GM19328 (cell line): Measurements from ENCODE around the gene SETBP1.

ENCODE experiments used
- ATAC-seq: cut with Tn5 transposase; IDR thresholded peaks from one replicate; pipeline ENCODE4 v1.9.1; 2021; ENCODE audit warnings: mild to moderate bottlenecking, moderate library complexity; ENCODE audit not compliant: unreplicated experiment

Gene SETBP1

DNA sequence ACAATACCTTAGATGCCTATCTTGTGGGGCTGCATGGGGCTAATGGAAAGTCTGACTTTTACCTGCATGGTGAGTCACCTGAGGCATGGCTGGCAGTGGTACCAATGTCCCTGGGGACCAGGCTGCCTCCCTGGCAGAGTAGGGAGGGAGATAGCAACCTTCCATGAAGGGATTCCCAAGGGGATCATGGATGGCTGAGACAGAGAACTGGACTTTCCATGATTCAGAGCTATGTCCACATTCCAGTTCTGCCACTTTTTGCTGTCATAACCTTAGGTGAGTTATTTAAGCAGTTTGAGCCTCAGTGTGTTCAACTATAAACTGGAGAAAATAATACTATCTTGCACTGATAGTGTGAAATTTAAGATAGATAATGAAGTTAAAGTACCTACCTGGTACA, 178.6 kb downstream of the SETBP1 start:
- no peak for ATAC-seq

DNA sequence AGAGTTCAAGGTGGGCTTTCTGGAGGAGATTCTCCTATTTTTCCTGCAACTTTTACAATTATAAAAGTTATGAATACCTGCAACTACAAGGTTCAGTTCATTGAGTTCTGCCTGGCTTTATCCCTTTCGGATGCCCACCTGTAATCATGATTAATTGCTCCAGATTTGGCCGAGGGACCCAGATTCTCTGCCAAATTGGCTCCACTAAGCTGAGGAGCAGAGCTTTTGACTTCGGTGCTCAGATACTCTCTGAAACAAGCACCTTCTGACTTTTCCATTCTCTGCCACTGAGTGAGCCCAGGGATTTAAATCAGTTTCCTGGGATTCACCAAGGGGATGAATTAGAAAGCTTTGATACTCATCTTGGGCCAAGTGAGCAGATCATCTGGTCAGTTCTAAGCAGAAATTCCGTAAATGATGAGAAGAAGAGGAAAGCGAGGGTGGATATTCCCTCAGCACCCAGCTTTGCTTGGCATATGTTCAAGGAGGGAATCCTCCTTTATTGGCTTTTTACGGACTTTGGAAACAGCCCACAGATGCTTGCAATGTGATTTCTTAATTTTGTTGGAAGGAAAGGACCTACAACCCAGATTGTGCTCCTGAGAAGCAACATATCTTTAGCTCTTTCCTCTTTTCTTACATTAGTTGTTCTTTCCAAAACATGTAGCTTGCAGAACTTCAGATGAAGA, 179.2 kb downstream of the SETBP1 start:
- no peak for ATAC-seq

DNA sequence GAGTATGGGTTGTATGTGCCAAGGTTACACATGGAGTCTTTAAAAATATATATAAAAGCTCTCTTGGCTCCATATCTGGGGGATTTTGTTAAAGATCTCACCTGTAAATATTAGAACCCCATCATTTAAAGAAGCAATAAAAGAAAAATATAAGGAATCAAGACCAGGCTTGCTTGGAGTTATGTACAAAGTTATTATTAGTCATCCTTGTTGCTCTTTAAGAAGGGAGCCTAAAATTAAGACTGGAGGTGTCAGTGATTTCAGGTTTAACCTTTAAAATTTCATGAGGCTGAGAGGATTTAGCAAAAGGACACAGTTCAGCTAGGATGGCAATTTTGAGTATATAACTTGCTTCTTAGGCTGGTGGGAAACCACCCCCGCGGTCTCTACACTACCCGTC, 181.4 kb downstream of the SETBP1 start:
- no peak for ATAC-seq

DNA sequence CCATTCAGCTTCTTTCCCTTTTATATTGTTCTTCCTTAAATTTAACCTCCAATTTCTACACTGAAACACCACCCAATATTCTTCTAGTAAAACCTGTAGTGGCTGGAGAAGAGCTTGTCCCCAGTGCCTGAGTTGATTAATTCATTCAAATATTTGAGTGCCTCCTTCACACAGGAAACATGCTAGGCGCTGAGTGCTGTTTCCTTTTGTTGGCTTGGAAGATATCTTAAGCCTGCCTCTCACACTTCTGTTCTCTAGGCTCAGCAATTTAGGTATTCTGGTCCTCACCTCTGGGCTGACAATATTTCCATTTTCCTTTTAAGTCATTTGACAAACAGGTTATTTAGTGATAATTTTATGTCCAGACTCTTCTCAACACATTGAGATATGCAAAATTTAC, 185.4 kb downstream of the SETBP1 start:
- ATAC-seq, result no peak

GRCh38 chr18:44869533-44869932, 188.8 kb downstream of the SETBP1 start:
- ATAC-seq, result no peak

DNA sequence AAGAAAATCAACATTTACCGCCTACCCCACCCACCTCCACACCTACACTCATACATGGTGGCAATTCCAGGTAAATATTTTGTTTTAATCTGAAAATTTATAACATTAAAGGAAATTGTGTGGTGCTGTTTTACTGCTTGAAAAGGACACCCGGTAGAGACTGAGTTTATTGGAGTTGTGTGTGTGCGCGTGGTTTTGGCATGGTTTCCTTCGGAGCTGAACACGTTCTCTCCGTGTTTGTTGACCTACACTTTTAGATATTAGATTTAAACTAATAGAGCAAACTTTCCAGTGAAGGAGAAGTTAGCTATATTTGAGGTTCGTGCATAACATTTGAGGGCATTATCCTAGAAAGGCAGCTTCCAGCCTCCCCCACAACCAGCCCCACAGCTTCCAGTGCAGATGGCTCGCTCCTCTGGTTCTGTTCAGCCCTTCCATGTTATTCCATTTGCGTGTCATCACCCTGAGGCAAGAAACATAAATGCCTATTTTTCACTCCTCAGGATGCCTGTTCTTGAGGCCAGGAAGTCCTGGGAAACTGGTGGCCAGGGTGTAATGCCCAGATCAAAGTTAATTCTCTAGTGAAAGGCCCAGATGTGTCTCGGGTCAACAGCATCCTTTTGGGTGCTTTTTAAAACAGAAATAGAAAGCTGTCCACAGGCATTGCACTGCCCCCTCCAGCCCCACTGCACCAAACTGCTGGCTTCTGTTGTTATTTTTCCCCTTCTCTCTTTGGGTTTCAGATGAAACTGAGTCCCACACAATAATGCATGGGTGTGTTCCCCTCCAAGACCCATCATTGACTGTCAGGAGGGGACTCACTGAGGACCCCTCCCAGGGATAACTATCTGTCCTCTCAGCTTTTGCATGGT, 190.2 kb downstream of the SETBP1 start:
- no peak for ATAC-seq

DNA sequence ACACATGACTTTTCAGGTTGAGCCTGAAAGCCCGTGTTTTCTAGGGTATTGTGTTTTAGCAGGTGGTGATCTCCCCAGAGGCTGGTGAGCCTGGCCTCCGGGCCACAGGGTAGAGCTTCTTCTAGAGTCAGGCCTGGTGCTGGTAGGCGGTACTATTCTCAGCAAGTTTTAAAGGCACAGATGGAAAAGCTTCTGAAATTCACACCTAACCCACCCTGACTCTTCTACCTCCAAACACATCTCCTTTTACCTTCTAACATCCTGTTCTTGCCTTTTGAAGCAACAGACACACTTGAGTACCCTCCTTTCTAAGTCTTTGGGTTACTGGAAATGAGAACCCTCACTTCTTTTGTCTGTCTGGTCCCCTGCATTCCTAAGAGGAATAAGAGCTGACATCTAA, 191.1 kb downstream of the SETBP1 start:
- no peak for ATAC-seq

GRCh38 chr18:44876024-44876423, 195.3 kb downstream of the SETBP1 start:
- ATAC-seq, result no peak

DNA sequence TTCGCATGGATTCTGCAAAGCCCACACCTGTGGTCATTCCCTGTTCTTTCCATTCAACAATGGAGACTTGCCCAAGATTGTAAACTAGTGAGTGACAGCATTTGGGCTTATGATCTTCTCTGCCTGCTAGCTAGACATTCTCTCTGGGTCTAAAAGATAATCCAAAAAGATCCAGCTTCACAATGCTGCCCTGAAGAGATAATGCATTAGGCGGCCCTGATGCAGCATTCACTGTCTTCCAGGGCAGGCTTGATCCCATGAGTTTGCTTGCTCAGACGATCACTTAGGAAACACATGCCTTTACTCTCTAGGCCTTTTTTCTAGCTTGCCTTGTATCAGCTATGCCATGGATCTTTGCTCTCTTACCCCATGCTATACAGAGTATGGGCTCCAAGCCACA, 196.1 kb downstream of the SETBP1 start:
- no peak for ATAC-seq

- ATAC-seq, result no peak
Measured at GRCh38 chr18:44878335-44878734, 197.6 kb downstream of the SETBP1 start.

DNA sequence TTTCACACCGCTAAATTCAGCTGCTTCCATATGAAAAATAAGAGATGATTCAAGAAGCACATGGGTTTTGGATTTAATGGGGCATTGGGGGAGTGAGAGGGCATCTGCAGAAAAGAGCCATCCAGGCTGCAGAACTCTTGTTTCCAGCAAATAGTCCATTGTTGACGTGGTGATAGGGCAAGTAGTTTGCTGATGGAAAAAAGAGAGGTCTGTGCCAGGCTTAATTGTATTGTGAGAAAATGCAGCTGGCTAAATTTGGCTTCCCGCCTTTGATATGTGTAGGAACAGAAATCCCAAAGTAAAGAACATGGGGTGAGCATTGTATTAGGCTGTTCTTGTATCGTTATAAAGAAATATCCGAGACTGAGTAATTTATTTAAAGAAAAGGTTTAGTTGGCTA, 199.5 kb downstream of the SETBP1 start:
- ATAC-seq, result no peak

DNA sequence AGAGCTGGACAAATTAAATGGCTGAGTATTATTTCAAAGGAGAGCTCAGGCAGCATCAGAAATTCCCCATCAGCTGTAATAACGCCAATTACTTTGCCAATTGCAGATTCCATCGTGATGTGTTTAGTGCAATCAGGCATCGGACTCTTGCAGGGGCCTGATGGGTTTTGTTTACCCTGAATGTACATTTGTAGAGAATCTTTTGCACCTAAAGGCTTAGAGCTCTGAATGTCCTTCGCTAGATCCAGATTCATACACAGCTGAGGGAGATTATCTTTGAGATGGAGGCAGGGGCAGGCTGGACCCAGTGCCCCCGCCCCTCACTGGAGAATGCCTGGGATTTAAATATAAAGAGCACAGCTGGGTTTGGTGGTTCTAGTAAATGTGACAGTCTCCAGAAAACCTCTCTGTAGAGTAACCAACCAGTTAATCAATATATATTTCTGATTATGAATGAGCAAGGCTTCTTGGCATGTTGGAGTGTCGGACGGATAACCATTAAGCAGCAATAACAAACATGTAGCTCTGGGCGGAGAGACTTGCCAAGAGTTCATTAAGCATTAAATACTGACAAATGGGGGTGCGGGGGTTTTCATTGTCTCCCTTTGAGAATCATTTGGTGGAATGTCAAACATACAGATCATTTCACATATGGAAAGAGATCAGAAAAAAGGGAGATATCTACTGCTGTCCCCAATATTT, 200.9 kb downstream of the SETBP1 start:
- no peak for ATAC-seq

DNA sequence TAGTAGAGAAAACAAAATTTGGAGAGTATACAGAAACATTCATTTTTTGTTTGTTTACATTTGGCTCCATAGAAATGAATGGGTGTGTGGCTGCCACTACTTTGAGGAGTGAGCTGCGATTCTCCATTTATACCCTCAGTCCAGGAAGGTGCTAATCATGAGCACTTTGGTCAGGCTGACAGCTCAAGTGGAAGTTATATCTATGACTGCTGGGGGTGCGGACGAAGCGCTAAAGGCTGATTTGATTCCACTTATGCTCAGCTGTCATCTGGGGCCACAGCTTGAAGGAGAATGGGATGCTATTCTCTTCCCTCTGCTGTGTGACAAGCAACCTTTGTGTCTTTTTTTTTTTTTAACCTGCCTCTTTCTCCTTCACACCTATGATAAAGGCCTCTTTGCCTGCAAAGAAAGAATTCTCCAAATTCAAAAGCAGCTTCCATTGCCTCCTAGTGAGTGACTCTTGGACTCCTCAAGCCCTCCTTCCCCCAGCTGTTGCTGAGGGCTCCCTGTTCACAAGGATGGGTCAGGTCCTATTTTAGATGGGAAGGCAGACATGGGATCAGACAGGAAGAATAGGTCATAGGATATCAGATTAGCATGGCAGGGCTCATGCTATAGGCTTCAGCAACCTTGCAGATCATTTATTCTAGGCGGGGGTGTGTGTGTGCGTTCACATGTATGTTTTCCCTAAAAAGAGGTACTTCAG, 201.6 kb downstream of the SETBP1 start:
- ATAC-seq, result no peak

DNA sequence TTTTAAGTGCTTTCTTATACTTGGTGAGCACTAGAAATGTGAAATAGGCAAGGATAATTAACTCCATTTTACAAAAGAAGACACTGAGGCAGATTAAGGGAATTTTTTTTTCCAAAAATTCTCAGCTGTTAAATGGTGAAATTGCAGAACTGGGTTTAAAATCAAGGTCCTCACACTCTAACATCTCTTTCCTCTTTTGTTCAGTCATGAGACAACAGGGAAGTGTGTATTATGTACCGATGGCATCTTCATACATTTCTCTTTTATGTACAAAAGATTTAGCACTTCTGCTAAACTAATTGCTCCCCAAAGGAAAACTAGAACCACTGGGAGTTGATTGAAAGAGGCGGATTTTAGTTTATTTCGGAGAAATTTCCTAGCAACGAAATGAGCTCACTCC, 203.0 kb downstream of the SETBP1 start:
- no peak for ATAC-seq

GRCh38 chr18:44884431-44884830, 203.7 kb downstream of the SETBP1 start:
- ATAC-seq, result no peak

DNA sequence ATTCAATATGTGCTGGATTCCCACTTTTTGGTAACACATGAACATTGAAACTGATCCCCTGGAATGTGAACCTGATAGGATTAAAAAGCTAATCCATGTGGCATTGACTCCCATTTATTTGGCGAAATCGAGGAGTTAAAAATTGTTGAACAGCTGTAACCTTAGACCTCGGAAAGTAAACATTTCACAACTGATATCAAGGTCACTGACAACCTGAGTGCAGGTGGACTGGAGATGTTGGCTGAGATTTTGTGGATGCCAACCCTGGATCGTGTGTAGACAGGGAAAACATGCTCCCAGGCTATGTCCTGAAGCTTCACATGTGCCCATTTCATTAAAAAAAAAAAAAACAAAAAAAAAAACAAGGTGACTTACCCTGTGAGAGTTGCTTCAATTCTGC, 204.8 kb downstream of the SETBP1 start:
- ATAC-seq, result no peak

DNA sequence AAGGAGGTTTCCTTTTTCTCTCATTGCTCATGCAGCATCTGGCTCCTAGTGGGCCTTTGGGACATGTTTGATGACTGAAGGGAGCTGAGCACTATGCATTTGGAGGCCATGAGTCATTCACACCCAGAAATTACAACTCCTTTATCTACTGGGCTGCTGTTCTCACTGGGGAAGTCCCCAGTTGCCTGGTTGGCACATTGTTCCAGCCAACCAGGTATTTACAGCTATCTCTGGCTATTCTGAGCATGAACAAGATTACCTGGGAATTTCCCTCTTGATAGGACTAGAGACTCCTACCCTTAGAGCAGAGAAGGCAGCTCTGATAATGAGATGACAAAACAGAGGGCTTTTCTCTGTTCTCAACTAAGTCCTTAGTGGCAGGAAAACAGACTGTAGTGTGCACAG, 206.5 kb downstream of the SETBP1 start:
- peak; percentile 74 for ATAC-seq

DNA sequence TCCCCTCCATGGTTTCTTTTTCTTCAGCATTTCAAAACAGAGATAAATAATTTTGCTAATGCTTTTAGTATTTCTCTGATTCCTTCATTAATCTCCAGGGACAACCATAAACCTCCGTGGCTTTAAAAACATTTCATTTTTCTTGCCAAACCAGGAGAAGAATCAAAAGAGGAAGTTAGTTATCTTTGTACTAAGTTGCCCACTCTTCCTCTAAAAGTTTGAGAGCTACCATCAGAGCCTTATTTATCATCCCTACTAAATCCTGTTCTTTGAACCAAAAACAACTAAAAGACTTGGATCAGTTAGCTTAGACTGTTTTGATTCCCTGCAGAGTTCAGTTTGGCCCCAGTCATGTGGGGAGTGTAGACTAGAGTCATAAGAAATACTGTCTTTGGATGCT, 208.4 kb downstream of the SETBP1 start:
- ATAC-seq, result no peak

- ATAC-seq, result no peak
Measured at GRCh38 chr18:44893045-44893706, 212.5 kb downstream of the SETBP1 start.

DNA sequence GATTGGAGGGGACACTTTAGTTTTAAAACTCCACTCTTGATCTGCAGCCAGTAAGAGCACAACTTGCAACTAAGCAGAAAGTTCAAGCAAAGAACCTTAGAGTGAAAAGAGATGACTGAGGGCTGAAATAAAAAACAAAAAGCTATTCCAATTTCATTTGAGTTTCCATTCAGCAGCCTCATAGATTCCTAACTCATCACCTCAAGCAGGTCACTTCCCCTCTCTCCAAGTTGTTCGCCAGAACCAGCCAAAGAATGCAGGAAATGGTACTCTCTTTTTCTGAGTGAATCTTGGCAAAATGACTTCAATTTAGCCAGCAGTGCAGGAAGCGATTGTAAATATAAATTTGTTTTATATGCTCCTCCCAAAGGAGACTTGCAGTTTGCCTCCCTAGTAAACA, 213.3 kb downstream of the SETBP1 start:
- ATAC-seq, result no peak
